ENCODE data around the gene PRRT4.

The PRRT4 gene

DNA sequence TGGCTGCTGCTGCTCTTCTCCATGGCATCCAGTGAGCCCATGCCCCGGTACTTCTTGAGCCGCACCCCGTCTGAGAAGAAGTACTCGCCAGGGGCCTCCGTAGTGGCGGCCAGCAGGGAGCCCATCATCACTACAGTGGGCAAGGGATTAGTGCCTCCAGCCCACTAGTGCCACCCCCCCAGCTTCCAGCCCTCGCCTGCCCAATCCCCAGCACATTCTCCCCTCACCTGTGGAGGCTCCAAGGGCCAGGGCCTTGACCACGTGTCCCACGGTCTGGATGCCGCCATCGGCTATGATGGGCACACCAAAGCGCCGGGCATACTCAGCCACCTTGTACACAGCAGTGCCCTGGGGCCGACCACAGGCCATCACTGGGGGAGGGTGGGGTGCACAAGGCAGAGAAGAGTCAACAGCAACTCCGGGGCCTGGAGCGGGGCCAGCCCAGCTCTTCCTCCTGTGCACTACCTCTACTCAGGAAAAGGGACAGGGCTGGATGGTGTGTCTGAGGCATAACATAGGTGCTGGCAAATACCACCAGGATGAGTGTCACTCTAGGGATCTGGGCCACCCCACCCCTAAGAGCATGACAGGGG, 33.5 kb upstream of the PRRT4 start:
- no peak for ATAC-seq

DNA sequence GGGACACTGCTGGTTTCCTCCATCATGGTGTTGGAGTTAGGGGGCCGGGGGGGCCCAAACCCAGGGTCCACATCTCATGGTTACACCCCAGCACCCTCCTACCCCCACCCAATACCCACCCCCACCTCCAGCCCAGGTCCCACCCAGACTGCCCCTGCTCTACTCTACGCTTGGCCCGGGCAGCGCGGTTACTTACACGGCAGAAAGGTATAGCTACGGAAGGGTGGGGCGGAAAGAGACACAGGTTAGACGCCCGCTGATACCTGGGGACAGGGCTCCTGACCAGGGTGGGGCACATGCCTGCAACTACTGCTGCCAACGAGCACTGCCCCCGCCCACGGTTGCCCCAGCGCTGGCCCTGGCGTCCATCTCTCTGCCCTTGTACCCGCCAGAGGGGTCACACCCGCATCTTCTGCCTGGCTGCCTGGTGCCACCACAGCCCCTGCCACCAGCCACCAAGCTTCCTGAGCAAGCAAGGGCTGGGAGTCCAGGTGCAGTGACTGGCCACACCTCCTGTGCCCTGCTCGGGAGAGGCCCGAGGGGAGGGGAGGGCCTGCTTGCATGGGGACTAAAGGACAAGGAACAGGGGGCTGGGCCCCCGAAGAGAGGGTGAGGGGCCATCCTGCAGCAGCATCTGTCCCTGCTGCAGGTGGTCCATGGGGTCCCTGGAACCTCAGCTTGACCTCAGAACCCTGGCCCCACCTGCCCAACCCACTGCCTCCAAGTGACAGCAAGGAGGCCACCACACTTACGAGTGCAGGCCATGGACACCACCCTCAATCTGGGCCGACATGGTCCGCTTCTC, 32.2 kb upstream of the PRRT4 start:
- no peak for ATAC-seq

DNA sequence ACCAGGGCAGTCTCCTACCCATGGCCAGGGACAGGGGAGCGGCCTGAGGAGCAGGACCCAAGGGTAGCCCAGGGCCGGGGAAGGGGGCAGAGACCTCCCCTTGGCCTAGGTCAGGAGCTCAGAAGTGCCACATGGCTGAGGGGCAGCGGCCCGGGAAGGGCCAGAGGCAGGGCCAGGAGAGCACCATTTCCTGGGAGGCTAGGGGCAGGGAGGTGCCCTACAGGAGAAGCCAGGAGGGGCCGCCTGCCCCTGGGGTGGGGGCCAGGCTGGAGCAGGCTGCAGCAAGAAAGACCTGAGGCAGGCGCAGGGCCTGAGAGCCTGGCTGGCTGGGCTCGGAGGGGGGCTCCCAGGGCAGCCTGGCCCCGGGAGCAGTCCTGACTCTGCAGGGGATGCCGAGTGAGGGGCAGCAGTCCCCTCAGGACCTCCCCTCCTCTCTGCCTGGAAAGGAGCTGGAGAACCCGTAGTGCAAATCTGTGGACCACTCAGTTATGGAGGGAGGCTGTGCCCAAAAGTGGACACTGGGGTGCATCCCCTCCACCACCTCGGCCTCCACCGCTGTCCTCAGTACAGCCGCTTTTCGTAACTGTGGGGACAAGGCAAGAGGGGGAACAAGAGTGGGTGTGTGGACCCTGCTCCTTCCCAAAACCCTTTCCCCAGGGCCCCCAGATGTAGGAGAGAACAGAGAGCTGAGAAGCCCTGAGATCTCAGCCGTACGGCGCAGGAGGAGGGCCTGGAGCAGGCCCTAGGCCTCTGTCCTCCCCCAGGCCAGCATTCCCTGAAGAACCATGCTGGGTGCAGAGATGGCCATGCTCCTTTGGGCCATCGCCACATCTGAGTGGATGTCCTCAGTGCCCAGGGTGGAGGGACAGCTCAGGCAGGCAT, 31.2 kb upstream of the PRRT4 start:
- ATAC-seq = no peak

DNA sequence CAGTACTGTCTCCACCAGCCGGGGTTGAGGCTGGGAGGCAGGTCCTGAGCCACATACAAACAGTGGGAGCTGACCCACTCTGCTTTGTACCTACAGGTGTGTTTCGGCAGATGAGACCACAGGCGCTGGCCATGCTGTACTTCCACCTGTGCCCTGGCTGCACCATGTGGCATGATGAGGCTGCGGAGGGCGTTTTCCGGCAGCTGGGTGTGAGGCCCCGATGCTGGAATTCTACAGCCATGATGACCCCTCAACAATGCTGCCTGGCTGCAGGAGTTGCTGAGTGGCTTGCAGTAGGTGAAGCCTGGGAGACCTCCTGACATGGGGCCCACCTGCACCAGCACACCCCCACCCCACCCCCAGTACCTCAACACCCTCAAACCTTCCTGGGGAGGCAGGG, 30.3 kb upstream of the PRRT4 start:
- ATAC-seq = no peak

DNA sequence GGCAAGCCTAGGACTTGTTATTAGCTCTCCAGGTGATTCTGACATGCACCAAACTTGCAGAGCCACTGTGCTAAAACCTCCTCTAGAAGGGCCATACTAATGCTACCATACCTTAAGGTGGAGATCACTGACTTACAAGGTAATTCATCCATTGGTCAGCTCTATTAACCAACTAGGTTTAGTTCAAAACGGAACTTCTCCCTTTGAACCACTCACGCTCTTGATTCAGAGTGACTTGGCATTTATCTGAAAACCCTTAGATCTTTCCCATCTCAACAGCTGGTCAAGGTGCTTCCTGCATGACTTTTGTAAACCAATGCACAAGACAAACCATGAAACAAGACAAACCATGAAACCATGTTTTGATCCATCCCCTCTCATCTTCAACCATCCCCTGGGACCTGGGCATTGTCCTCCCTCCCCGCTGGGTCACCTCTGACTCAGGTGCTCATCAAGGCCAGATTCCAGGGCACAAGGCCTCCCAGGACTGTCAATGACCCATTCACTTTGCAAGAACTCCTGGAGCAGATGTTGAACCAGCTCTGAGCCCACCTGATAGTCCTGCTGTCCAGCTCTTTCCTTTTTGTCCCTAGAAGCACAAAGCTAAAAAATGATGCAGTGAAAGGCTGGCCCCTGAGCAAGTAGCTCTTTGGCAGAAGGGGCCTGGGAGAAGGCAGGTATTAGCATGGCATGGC, 29.5 kb upstream of the PRRT4 start:
- ATAC-seq = no peak

DNA sequence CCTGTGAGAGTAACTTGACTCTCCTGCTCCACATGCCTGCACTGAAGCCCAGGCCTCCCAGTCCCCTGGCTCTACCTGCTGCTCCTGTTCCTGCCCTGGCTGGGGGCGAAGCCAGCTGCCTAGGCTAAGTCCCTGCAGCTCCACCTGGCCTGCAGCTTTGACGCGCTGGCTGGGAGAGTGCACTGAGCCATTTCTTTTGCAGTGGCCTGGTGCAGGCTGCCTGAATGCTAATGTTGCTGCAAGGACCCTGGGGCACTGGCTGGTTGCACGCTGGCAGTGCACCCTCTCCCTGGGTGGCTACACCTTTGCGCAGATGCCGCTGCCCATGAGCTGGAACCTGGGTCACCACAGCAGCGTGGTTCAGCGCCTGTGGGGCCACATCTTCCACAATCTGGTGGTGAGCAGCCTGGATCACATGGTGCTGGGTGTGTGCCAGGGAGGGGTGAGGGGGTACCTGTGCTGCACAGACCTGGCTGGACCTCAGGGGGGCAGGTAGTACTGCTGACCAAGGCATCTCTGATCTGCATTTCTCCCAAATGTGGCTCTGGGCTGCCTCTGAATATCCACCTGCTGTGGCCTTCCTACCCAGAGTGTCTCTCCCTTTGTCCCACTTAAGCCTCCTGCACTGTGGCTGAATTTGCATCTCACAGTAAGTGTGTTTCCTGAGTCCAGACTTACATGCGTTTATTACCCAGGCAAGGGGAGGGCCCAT, 28.3 kb upstream of the PRRT4 start:
- ATAC-seq = no peak

DNA sequence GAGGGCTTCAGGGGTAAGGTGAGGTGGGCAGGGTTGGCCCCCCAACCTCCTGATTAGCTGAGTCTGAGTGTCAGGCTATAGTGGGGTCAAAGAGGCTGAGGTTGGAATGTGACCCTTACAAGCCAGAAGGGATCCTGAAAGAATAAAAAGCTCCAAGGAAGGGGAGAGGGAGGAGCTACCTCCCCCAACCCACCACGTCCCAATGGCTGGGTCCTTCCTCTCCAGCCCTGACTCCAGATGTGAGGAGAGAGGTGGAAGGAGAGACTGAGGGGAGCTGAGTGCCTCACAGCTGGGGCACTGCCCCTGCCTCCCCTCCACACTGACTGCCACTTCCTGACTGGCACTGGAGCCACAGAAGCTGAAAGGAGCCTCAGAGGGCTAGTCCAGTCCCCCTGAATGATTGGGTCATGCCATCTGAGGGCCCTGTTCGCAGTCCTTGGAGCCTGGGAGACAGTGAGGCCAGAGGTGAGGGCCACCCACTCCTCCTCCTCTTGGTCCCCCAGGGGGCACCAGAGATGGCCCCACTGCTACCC, 27.7 kb upstream of the PRRT4 start:
- no peak for ATAC-seq

DNA sequence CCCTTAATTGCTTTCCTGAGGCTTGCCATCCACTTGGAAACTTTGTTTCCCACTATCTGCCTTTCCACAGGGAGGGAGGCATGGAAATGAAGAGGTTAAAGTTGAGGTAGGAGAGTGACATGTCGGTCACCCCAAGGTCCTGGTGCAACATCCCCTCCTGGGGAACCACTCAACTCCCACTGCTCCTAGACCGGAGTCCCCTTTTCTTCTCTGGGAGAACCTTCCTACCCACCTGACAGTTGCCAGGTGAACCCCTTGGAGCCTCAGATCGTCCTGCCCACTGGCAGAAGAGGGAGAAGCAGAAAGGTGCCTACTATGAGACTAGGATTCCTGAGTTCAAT, 26.6 kb upstream of the PRRT4 start:
- no peak for ATAC-seq

DNA sequence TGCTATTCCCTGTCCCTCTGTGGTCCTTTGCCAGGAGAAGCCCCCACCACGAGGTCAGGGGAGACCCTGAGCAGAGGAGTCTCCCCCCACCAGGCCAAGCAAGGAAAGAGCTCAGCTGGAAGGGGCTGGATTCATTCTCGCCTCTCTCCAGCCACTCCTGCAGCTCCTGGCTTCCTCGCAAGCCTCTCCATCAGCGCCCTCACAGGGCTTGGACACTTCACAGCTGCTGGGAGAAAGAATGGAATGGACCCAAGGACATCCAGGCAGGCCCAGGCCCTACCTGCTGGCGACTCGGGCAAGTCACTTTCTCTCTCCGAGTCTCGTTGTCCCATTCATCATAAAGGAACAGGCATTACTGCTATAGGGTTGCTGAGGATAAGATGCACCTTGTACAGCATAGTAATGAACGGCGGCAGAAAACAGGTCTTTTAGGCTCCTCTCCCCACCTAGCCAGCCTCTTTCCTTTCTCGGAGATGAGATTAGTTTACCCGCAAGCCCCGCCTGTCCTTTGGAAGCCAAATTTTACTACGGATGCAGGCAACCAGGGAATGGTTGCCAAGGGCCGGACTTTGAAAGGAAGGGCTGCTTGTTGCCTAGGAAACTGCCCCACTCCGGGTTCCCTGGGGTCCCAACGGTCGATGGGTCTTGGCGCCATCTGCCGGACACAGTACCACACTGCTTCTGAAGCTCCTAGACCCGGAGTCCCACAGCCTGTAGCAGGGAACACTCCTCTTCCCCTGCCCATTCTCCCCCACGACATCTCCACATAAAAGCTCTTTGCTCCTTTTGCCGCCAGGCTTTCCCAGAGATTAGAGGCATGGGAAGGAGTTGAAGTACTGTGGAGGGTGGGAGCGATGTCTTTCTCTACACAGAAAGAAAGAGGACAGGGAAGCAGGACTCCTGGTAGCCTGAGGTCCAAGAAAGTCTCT, 26.0 kb upstream of the PRRT4 start:
- ATAC-seq = peak; percentile 75 to 79

DNA sequence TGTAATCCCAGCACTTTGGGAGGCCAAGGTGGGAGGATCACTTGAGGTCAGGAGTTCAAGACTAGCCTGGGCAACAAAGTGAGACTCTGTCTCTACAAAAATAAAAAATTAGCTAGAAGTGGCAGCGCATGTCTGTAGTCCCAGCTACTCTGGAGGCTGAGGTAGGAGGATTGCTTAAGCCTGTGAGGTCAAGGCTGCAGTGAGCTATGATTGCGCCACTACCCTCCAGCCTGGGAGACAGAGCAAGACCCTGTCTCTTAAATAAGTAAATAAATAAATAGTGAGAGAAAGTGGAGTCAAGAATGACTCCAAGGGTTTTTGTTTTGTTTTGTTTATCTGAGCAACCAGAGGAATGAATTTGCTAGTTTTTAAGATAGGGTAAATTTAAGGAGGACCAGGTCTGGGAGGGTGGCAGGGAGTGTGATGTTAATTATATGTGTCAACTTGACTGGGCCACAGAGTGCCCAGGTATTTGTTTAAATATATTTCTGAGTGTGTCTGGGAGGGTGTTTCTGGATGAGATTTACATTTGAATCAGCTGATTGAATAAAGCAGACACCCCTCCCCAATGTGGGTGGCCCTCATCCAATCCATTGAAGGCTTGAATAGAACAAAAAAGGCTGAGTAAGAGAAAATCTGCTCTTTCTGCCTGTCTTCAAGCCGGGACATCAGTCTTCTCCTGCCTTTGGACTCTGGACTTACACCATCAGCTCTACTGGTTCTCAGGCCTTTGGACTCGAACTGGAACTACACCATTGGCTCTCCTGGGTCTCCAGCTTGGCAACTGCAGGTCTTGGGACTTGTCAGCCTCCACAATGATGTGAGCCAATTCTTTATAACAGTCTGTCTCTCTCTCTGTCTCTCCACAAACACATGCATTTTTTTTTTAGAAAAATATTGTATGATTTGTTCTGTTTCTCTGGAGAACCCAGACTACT, 24.8 kb upstream of the PRRT4 start:
- no peak for ATAC-seq

DNA sequence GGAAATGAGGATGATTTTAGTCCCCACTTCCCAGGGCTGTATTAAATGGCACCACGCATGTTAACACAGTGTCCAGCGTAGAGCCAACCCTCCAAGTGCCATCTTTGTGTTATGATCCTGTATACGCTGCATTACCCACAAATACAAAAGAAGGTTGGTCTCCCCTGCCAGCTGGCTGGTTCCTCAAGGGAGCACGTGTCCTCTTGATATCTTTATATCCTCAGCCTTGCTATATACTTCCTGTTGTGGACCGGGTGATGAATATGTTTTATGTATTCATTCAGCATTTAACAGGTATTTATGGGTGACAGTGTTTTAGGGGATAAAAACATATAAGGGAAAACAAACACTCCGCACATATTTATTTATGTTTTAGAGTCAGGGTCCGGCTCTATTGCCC, 23.2 kb upstream of the PRRT4 start:
- no peak for ATAC-seq

DNA sequence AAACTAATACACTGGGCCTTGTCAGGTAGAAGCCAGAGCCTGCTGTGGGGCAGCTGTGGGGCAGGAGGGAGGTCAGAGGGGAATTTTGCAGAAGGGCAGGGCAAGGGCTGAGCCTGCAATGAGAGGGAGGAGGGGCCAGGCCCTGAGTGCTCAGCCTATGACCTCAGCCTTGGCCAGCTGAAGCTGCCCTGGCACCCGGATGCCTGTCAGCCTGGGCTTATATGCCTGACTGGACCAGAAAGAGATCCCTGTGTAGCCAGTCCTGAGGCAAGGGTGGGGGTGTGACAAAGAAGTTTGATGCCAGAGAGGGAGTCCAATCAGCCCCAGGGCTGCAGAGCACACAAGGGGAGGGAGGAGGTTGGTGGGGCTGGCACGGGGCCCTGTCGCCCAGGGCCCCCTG, 22.3 kb upstream of the PRRT4 start:
- no peak for ATAC-seq

DNA sequence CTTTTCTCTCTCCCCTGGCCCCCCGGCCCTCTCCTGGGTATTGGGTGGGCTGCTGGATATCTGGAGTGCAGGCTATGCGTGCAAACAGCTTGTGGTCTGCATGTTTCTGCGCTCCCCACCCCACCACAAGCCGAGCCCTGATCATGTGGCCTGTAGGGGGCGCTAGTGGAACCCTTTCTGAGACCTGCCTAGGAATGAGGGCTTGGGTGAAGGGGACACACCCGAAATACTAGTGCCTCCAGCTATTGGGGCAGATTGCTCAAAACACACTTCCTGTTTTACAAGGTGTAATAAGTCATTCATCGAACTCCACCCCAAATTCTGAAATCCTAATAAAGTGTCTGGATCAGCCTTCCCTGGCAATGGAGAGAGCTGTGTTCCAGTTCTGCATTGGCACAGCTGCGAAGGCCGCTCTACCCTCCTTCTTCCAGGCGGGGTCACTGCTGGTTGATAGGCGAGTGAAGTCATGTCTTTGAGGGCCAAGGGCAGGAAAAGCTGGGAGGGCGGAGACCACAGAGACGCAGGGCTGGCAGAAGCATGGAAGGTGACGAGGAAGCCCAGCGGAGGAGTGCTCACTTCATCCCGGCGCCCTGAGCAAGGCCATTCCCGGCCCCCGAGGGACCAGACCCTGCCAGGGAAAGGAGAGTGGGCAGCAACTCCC, 19.8 kb upstream of the PRRT4 start:
- no peak for ATAC-seq

DNA sequence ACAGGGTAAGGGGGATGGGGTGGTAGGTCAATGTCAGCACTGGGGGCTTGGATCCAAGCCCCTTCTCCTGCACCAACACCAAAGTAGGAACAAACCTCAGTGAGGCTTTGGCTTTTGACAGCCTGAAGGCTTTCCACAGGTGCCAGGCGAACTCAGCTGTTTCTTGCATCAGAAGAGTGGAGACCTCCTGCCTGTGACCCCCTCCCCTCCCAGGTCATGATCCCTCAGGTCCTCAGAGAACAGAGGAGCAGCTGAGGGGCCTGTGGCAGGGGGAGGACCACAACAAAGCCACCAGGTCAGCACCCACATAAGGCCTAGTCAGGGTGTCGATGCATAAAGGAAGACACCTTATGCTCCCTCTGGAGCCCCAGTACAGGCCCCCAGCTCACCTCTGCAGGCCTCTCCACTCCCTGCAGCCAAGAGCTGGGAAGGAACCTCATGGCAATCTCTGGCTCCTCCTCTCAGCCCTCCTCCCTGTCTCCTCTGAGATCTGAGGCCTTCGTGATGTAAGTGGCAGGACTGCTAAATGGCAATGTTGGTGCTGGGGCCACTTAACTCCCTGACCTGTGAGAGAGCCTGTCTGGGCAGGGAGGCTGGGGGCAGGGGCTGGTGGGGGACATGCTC, 19.1 kb upstream of the PRRT4 start:
- ATAC-seq = no peak

DNA sequence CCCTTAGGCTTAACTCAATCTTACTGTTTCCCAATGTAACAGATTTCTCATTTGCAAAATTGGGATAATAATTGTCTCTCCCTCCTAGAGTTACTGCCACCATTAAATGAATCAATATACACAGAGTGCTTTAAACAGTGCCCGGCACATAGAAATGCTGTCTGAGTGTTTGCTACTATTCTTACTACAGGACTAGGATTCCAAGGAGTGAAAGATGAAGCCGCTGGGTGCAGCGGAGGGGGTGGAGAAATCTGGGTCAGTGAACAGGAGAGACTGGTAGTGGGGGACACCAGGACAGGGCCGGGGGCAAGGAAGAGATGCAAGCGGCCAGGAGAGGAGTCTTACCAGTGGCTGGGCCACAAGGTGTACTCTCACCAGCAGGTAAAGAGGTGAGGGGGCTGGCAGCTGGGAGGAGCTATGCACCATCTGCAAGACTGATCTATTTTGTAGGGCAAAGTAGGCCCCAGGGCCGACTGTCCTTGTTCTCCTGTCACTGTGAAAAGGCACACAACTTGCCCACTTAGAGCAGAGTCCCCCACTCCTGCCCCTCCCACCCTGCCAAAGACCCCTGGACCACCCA, 18.5 kb upstream of the PRRT4 start:
- no peak for ATAC-seq

DNA sequence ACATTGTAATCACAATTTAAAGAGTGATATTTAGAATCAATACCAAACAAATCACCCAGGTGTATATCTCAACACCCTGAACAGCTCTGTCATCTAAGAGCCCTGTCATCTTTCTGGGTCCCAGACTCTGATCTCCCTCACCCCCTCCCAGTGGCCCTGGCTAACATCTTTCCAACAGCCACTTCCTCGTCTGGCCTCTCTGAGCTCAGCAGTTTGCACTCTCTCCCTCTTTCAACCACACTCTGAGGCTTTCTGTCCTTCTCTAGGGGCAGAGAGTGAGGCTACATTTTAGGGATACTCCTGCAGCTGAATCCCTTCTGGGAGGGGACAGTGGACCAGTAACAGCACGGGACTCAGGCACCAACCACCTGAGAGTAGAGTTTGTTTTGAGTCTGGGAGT, 17.1 kb upstream of the PRRT4 start:
- ATAC-seq = no peak

DNA sequence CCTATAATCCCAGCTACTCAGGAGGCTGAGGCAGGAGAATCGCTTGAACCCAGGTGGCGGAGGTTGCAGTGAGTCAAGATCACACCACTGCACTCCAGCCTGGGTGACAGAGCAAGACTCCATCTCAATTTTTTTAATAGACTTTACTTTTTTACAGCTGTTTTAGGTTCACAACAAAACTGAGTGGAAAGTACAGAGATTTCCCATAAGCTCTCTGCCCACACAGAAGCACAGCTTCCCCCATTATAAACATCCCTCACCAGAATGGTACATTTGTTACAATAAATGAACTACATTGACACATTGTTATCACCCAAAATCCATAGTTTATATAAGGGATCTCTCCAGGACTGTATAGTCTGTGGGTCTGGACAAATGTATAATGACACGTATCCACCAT, 14.6 kb upstream of the PRRT4 start:
- no peak for ATAC-seq

DNA sequence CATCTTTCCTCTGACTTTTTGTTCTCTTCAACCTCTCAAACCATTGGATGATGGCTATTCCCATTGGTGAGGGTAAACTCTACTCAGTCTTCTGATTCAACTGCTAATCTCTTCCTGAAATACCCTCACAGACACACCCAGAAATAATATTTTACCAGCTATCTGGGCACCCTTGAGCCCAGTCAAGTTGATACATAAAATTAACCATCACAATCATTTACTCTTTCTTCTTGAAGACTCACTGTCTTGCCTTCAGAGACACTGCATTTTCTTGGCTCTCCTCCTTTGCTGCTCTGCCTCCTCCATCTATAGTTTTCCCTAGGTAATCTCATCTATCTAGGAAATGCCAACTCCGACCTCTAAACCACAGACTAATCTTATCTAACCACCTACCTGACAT, 12.6 kb upstream of the PRRT4 start:
- ATAC-seq = no peak

DNA sequence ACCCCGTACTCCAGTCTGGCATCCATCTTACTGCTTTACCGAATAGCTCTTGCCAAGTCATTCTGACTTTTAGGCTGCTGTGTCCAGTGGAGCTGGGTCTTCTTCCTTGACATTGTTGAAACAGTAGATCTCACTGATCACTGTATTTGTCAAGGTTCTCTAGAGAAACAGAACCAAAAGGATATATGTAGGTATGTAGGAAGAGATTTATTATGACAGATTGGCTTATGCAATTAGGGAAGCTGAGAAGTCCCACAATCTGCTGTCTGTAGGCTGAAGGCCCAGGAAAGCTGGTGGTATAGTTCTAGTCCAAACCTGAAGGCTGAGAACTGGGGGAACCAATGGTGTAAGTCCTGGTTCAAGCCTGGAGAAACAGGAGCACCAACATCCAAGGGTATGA, 12.1 kb upstream of the PRRT4 start:
- ATAC-seq = no peak

All from activated CD4-positive, CD25-positive, alpha-beta regulatory T cell treated with anti-CD3 and anti-CD28 coated beads, Interleukin-2, amount 50 U/mL, for 24 hours (primary cell).